C4-2B (cell line): ENCODE measurements around the gene COL6A2.

Experiments used
- CTCF ChIP-seq: fragments of 450-650 bp; conservative IDR thresholded peaks from 2 replicates; pipeline ENCODE4 v1.5.1; 2017; ENCODE audit warnings: mild to moderate bottlenecking
- ZFX ChIP-seq: fragments of 450-650 bp; IDR thresholded peaks from 2 replicates; pipeline ENCODE4 v1.6.1; 2017

GRCh38 chr21:46064870-46065214, 33.1 kb upstream of the COL6A2 start:
- TF ChIP-seq CTCF, result no peak
- no peak for TF ChIP-seq ZFX
